Prostate gland (tissue), 2 donors: ENCODE results near the gene MPL.

Experiments used
- CTCF ChIP-seq, 4 experiments: fragments of 200-600 bp in 2 of 4; fragments of 450-650 bp in 2 of 4; sonication (generic) in 2 of 4; IDR thresholded peaks; 1 replicate in 3 of 4; 2 replicates in 1 of 4; pipeline ENCODE4 v1.5.1; 2016 to 2019; ENCODE audit warnings: antibody characterized with exemption in 4 of 4, mild to moderate bottlenecking in 2 of 4, moderate library complexity in 2 of 4
- POLR2A ChIP-seq: fragments of 450-650 bp; IDR thresholded peaks from one replicate; pipeline ENCODE4 v1.6.1; 2016; ENCODE audit warnings: antibody characterized with exemption, mild to moderate bottlenecking
- POLR2AphosphoS5 ChIP-seq: sonication (generic); formaldehyde crosslinking; IDR thresholded peaks from one replicate; pipeline ENCODE4 v1.6.1; 2017; ENCODE audit warnings: antibody characterized with exemption

GRCh38 chr1:43305461-43305860, 32.2 kb upstream of the MPL start:
- TF ChIP-seq CTCF (IDR thresholded peaks at IDR 0.05) (no peak), POLR2A (no peak), POLR2AphosphoS5 (no peak)
